ENCODE data around the gene LRRC19. TPM values are rescaled to one million over a fixed set of nuclear protein-coding genes. Genes with fewer than 3 reads are reported as not detected.

The LRRC19 gene
- not detected for total RNA-seq

GRCh38 chr9:27005491-27005890 is at the start of gene LRRC19:
Gene LRRC19 (minus strand): TSS chr9:27005672. CDS start chr9:26999694, 5,978 bp downstream.
- no peak within 1 kb of the TSS for H3K27ac ChIP-seq
- peaks cover 0 to under 1% of the 10 kb centered on the region in 2 donors for H3K36me3 ChIP-seq
- no peaks in the 10 kb centered on the region for H3K9me3 ChIP-seq
- intact Hi-C loops (cut with DNase I) = no loop called here
- no peaks in the 10 kb centered on the region for H3K27me3 ChIP-seq
- no peaks in the 10 kb centered on the region for H3K4me1 ChIP-seq
- no peak for TF ChIP-seq CTCF (IDR thresholded peaks at IDR 0.05)
- H3K4me3 ChIP-seq = no peak within 1 kb of the TSS
- DNase-seq (ENCODE audit: low spot score in 2 of 2) = no peak

- intact Hi-C loops (cut with DNase I) = no loop called here
- no peak overlapping the region for H3K4me3 ChIP-seq
- peaks cover 0 to 4% of the 10 kb centered on the region in 2 donors for H3K36me3 ChIP-seq
- no peak for DNase-seq (ENCODE audit: low spot score in 2 of 2)
- H3K27ac ChIP-seq = no peak overlapping the region
- H3K27me3 ChIP-seq = no peaks in the 10 kb centered on the region
- no peaks in the 10 kb centered on the region for H3K4me1 ChIP-seq
- H3K9me3 ChIP-seq = no peaks in the 10 kb centered on the region
- no peak for TF ChIP-seq CTCF (IDR thresholded peaks at IDR 0.05)
Observed at GRCh38 chr9:27054841-27055240, 49.4 kb upstream of the LRRC19 start.

- TF ChIP-seq CTCF (IDR thresholded peaks at IDR 0.05) = no peak
- Histone ChIP-seq H3K27me3 (no peaks in the 10 kb centered on the region), H3K9me3 (no peaks in the 10 kb centered on the region), H3K36me3 (peaks cover 0 to 4% of the 10 kb centered on the region in 2 donors), H3K4me1 (no peaks in the 10 kb centered on the region), H3K4me3 (no peak overlapping the region), H3K27ac (no peak overlapping the region)
- no peak for DNase-seq (ENCODE audit: low spot score in 2 of 2)
- intact Hi-C loops (cut with DNase I) = no loop called here
Observed at GRCh38 chr9:27054125-27054524, 48.7 kb upstream of the LRRC19 start.

GRCh38 chr9:27053369-27054022 is 48.0 kb upstream of the LRRC19 start:
- no peak overlapping the region for H3K4me3 ChIP-seq
- H3K27me3 ChIP-seq = no peaks in the 10 kb centered on the region
- no peaks in the 10 kb centered on the region for H3K9me3 ChIP-seq
- no peak for DNase-seq (ENCODE audit: low spot score in 2 of 2)
- no peak overlapping the region for H3K27ac ChIP-seq
- H3K36me3 ChIP-seq = peaks cover 3 to 4% of the 10 kb centered on the region in 2 donors
- intact Hi-C loops (cut with DNase I) = no loop called here
- no peaks in the 10 kb centered on the region for H3K4me1 ChIP-seq
- no peak for TF ChIP-seq CTCF (IDR thresholded peaks at IDR 0.05)

- no peak overlapping the region for H3K4me3 ChIP-seq
- peaks cover 0 to 11% of the 10 kb centered on the region in 2 donors for H3K36me3 ChIP-seq
- H3K4me1 ChIP-seq = no peaks in the 10 kb centered on the region
- H3K9me3 ChIP-seq = no peaks in the 10 kb centered on the region
- H3K27me3 ChIP-seq = no peaks in the 10 kb centered on the region
- TF ChIP-seq CTCF (IDR thresholded peaks at IDR 0.05) = no peak
- H3K27ac ChIP-seq = no peak overlapping the region
- intact Hi-C loops (cut with DNase I) = no loop called here
- DNase-seq (ENCODE audit: low spot score in 2 of 2) = no peak
Observed at GRCh38 chr9:27047136-27047535, 41.7 kb upstream of the LRRC19 start.

- H3K27me3 ChIP-seq = no peaks in the 10 kb centered on the region
- no peaks in the 10 kb centered on the region for H3K9me3 ChIP-seq
- H3K27ac ChIP-seq = no peak overlapping the region
- TF ChIP-seq CTCF (IDR thresholded peaks at IDR 0.05) = no peak
- no peak for DNase-seq (ENCODE audit: low spot score in 2 of 2)
- H3K4me1 ChIP-seq = no peaks in the 10 kb centered on the region
- H3K4me3 ChIP-seq = no peak overlapping the region
- intact Hi-C loops (cut with DNase I) = no loop called here
- H3K36me3 ChIP-seq = peaks cover 0 to 5% of the 10 kb centered on the region in 2 donors
Observed at GRCh38 chr9:27043176-27043575, 37.7 kb upstream of the LRRC19 start.

Measured in ascending aorta (tissue), 2 donors.